NCI-H1105 (cell line): ENCODE results near the gene ABCB10.
"Not testable (repeated sequence)": the region's sequence is repeated elsewhere in the genome, so short reads cannot be mapped to it uniquely, and the experiment has no call there.

Source experiments
- DNase-seq: peaks from one replicate; lab custom pipeline; 2025; lab: John Stamatoyannopoulos, UW

Gene ABCB10

DNA sequence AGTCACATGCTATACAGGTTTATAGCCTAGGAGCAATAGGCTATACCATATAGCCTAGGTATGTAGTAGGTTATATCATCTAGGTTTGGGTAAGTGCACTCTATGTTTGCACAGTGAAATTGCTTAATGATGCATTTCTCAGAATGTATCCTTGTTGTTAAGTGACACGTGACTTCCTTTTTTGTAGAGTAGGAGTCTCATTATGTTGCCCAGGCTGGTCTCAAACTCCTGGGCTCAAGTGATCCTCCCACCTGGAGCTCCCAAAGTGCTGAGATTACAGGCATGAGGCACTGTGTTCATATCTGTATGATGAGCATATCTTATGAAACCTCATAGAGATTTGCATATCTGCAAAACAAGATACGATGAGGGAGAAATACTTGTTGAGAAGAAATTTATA, 13.8 kb upstream of the ABCB10 start:
- DNase-seq, result no peak

DNA sequence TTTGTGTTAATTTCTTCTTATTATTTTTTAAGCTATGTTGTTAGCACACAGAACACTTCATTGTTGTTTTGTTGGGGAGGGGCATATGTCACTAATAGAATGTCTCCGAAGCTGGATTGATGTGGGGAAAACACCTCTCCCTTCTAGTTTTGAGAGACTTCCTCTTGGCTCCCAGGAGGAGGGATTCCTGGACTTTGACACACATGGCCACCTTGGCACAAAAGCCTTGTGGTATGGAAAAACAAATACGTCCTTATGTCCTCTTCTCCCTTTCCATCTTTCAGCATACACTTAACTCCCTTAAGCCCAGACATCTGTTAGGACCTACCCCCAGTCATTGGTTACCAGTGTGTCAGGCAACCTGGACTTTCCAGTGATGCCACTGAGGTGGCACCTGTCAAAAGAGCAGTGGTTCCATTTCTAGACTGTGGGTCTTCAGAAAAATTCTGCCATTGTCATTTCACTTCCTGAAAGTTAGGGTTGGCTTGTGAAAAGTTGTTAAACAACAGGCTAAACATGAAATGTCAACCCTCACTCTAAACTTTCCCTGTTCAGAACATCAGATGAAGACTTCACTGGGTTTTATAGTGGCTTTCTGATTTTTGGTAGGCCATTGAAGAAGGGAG, 12.5 kb upstream of the ABCB10 start:
- DNase-seq, result no peak

DNA sequence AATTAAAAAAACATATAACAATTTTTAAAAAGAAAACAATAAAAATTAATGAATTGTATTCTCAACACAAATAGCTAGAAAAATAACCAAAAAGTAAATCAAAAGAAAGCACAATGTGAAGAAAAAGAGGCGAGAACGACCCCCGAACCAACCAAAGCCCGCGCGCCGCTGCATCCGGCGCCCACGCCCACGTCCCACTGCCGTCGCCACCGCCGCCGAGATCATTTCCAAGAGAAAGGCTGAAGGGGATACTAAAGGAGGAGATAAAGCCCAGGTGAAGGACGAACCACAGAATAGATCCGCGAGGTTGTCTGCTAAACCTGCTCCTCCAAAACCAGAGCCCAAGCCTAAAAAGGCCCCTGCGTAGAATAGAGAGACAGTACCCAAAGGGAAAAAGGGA, 11.8 kb upstream of the ABCB10 start:
- no peak for DNase-seq

DNA sequence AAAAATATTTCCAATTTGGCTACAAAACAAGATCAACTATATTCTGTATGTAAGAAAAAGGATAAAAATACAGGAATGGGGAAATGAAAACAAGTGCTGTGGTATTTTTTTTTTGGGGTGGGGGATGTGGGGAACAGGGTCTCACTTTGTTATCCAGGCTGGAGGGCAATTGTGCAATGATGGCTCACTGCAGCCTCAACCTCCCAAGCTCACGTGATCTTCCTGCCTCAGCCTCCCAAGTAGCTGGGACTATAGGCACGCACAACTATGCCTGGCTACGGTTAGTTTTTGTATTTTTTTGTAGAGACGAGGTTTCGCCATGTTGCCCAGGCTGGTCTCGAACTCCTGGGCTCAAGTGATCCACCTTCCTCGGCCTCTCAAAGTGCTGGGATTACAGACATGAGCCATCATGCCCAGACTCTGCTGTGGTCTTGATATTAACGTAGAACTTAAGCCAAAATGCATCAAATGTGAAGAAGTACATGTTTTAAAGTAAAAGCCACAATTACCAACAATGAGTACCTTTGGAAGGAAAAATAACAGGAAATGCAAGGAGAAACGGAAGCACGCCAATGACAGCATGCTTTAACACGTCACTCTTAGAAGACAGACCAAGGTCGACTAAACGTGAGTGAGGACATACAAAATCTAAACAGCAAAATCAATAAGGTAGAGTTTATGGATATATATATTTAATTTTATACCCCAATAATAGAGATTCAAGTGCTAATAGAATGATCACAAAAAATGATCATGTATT, 8.8 kb upstream of the ABCB10 start:
- DNase-seq, result no peak

DNA sequence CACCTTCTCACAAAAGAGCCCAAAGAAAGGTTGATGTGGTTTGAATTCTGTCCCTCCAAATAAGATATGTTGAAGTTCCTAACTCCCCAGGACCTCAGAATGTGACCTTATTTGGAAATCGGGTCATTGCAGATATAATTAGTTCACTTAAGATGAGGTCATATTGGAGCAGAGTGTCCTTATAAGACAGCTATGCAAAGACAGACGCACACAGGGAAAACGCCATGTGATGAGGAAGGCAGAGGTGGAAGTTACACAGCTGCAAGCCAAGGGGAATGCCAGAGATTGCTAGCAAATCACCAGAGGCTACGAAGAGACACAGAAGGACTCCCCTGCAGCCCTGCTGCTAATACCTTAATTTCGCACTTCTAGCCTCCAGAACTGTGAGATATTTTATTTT, 5.2 kb upstream of the ABCB10 start:
- DNase-seq, result no peak

DNA sequence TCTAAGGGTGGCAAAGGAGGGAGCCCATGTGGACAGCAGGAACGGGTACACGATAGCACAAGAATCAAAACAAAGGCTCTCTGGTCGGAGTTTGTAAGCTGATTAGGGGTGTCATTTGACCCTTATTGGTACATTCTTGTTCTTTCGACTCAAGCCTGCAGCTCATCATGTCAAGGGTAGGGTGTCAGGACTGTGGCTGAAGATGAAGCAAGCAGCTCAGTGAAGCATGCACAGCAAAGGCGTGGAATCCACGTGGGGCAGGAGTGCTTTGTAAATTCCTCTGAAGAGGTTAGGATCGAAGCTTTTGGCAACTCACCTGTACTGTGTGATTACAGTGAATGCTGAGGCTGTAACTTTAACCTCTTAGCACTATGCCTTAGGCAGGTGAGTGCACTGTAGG, 4.7 kb upstream of the ABCB10 start:
- DNase-seq, result no peak

DNA sequence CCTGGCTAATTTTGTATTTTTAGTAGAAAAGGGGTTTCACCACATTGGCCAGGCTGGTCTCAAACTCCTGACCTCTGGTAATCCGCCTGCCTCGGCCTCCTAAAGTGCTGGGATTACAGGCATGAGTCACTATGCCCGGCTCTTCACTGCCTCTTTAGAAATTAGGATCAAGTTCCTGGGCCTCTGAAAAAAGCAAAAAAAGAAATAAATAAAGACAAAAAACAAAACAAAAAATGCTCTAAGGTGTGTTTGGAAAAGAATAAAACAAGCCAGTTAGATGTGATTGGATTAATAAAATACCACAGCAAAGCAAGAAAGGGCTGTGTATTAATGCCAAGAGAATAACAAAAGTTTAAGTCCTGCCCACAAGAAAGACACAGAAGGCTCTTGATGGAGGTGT, 4.2 kb upstream of the ABCB10 start:
- DNase-seq, result no peak

DNA sequence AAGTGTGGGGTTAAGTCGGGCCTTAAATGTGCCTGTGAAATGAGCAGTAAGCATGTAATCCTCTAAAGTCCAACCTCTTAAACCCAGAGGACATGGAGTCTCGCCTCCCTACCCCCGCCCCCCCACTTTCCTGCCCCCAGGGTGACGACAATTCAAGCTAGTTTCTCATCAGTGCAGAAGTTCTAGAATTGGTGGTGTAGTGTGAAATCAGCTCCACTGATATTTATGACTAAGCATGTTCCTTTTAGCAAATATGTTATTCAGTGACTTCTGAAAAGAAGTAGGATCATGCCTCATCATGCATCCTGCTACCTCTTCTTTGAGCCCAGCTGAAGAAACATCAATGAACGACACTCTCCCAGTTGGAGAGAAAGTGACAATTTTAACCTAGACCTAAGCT, 2.6 kb upstream of the ABCB10 start:
- no peak for DNase-seq

DNA sequence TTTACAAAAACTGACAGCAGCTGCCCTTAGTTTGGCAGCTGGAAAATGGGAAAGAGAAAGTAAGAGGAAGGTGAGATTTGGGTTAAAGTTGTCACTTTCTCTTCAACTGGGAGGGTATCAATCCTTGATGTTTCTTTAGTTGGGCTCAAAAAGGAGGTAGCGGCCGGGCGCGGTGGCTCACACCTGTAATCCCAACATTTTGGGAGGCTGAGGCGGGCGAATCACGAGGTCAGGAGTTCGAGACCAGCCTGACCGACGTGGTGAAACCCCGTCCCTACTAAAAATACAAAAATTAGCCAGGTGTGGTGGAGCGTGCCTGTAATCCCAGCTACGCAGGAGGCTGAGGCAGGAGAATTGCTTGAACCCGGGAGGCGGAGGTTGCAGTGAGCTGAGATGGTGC, 1.6 kb upstream of the ABCB10 start:
- DNase-seq, result not testable (repeated sequence)

DNA sequence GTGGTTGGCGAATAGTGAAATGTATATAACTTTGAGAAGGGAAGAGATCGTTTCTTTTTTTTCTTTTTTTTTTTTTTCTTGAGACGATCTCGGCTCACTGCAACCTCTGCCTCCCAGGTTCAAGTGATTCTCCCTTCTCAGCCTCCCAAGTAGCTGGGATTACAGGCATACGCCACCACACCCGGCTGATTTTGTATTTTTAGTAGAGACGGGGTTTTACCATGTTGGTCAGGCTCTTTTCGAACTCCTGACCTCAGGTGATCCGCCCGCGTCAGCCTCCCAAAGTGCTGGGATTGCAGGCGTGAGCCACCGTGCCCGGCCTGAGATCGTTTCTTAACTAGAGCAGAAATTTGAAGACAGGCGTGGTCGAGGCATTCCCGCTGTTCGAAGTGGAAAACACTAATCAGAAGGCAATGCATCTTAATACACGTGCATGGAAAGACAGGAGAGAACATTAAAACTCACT, 862 bp upstream of the ABCB10 start:
- DNase-seq, result not testable (repeated sequence)

DNA sequence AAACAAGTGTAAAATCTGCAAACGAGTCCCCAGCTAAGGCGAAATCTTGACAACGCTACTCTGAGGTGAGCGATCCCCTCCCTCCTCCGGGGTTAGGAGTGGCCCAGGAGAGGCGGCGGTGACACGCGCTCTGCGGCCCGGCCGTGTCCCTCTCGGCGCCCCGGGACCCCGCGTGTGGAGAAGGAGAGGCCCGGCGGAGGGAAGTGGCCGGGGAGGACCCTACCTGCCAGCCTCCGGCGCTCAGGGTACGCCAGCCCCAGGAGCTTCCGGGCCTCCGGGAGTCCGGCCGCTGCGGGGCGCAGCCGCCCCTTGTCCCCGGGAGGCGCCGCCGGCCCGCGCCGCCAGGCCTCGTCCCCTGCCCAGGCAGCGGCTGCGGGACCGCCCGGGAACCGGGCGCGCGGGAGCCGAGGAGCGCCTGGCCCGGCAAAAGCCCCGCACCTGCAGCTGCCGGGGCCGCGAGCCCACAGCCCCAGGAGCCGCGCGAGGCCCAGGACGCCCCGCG, 543 bp downstream of the ABCB10 start:
- DNase-seq, result no peak

DNA sequence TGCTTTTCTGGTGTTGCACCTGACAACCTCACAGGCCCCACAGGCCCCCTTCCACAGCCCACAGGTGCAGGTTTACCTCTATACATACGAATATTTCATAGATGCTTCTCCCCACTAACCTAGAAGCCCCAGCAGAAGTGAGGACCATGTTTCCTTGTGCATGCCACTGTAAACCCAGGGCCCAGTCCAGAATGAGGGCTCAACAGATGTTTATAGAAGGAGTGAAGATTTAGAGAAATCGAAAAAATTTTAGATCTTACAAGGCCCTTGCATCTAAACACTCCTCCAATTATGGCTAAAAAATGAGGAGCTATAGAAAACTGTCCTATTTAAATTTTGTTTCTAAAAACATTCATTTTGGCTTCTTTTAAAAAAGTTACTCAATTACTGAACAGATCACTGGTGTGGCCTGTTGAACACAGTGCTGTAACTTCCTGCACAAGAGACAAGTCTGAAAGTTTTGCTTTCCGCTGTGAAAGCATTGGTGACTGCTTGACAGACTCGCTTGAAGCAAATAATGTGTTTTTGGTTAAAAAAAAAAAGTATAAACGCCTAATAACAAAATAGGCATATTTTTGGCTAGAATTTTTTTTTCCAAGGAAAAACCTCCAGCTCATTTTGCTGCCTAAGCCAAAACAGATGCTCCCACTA, 1.2 kb downstream of the ABCB10 start:
- DNase-seq, result no peak

DNA sequence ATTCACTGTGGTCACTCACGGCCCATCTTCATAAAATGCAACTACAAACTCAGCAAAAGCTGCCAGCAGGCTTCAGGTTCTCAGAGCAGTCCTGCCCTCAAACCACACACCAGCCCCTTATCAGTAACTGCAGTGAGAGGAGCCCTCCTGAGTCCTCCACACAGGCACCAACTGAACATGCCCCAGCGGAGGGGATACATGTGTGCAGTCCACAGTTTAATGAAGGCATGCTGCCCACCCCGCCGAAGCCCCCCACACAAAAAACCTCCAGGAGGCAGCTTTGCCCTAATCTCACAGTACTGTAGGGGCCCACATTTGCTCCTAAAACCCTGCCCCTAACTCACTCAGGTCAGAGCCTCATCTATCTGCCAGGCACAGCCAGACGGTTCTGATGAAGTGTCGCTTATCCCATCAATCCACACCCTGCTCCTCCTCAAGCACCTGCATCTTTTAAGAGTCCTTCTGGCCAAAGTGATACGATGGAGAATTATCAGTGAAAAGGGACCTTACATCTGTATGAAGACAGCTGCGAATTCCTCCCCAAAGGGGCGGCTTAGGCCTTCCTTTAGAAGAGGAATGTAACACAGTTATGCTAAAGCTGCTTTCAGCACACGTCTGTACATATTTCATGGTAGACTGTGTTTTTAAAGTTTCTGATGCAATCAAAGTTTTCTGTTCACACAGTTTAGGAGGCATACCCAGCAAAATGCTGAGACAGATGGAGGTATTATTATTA, 3.5 kb downstream of the ABCB10 start:
- no peak for DNase-seq

DNA sequence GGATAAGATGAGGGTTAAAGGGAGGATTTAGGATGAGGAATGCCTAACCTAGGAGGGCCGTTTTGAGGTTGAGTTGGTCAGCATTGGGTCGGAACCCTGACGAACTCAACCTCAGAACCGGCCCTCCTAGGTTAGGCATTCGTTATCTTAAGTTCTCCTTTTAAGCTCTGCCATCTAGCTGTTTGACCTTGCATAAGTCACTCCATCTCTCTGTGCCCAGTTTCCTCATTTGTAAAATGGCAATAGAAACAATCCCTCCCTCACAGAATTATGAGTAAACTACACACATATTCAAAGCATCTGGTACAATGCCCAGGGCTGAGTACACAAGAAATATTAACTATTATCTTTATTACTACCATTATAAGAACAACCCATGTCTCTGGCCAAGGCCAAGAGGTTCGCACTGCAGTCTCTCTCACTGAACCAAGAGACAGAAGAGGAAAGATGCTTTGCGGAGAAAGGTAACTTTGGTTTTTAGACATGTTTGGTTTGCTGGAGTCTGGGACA, 4.8 kb downstream of the ABCB10 start:
- DNase-seq, result no peak

DNA sequence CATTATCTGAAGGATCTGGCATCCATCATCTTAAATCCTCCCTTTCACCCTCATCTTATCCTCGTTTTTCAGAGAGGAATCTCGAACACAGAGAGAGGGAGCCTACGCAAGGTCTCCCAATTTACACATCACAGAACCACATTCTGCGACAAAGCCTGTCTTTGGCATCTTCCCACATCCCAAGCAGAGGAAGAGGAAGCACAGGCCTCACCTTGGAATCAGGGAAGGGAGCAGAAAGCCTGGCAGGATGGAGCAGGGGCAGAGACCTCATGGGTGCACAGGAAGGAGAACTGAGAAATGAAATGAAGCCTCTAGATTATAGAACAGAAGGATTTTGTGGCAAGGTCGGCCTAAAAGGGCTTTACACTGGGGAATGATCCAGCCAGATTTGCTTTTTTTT, 5.8 kb downstream of the ABCB10 start:
- DNase-seq, result no peak

DNA sequence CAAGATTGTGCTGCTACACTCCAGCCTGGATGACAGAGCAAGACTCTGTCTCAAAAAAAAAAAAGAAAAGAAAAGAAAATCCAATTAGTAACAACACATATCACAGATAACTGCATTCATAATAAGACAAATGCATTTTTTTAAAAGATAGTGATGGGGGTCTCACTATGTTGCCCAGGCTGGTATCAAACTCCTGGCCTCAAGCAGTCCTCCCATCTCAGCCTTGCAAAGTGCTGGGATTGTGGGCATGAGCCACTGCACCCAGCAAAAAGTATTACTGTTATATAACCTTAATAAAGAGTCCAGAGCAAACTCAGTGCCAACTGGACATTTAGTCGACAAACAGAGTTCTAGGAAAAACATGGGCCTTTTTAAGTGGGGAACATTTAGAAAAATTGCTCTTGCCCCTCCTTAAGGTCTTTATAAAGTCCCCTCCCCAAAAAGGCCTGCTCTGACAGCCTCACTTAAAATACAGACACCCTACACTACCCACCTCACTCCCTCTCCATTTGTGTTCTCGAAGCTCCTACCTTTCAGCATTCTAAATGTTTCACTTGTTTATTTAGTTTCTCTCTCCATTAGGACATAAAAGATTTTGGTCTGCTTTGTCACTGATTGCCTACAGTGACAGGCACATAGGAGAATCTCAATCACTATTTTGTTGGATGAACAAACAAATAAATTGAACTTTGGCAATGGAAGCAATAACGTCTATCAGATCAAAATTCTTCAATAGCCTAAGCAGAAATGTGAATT, 7.5 kb downstream of the ABCB10 start:
- DNase-seq, result no peak

DNA sequence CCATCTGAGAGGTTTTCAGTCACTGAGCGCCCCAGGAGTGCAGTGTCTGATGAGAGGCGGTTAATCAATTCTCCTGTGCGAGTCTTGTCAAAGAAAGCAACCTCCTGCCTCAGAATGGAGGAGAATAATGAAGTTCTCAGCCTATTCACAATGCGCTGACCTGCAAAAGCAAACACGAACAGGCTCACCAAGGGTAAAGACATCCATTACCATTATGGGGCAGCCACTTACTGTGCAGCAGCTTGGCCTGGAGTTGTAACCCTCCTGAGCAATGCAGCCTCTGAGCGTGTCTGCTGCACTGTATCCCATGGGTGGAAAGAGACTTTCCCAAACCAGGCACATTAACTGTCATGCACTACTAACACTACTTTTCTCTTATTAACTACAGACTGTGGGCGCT, 11.0 kb downstream of the ABCB10 start:
- DNase-seq, result no peak

DNA sequence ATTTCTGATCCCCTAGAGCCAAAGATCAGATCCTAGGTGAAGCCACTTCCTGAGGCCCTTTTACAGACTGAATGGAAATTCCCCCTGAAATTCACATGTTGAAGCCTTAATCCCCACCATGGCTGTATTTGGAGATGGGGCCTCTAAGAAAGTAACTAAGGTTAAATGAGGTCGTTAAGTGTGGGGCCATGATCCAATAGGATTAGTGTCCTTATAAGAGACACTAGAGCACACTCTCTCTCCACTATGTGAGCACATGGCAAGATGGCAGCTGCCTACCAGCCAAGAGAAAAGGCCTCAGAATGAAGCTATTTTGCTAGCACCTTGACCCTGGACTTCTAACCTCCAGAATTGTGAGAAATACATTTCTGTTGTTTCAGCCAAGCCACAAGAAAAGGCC, 13.9 kb downstream of the ABCB10 start:
- no peak for DNase-seq

DNA sequence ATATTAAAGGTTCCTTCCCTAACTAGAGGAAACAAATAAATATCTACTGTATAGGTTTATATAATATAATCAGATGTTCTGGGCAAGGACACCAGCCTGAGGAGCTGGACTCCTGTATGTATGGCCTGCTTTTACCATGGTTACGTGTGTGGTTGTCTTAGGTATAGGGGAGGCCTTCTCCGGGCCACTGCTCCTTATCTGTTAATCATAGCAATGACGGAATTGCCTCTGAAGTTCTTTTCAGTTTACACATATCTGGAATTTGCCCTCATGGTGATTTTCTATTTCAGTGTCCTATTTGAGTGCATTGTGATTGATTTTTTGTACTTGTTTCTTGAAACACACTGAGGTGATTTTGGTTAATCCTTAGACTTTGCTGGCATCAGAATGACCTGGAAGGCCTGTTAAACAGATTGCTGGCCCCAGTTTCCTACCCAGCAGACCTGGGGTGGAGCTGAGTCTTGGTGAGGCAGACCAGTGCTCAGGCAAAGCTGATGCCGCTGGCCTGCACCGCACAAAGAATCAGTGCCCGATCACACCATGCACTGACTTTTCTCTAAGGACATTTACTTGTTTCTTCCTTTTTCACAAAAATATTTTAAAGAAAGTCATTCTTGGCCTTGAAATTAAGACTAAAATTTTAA, 18.5 kb downstream of the ABCB10 start:
- no peak for DNase-seq

DNA sequence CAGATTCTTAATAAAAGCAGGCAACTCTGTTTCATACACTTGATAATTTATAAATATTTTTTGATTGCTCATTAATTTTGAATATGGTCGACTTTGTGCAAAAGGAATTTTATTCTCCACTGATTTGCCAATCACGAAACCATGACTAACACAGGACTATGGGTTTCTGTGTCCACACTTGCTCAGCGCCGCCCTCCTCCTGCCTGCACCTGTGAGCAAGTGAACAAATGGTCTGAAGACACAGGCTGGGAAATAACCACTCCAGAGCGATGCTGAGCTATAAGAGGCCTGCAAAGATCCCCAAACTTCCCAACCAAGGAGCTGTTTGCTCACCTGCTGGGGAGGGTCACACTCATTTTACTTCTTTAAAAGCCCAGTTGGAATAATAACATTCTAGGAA, 19.6 kb downstream of the ABCB10 start:
- no peak for DNase-seq

DNA sequence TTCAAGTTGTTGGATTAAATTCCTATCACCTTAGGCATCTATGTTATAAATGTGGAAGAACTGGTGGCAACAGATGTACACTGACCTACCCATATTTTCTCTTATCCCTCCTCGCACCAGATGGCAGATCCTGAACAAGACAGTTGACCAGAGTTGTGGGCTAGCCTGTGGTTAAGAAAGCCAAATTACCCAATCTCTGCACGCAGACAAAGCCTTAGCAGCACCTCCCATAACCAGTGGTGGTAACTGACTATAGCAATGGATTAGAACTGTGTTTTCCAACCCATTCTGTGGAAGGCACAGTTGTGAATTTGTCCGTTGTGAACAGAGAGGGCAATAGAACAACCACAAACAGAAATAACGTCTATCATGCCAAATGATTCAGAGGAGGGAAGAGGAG, 20.6 kb downstream of the ABCB10 start:
- no peak for DNase-seq
